Endometrial microvascular endothelial cells (primary cell): ENCODE results near the gene FPR1. TPM values are rescaled to one million over a fixed set of nuclear protein-coding genes. Genes with fewer than 3 reads are reported as not detected.
"Not testable (repeated sequence)": the region's sequence is repeated elsewhere in the genome, so short reads cannot be mapped to it uniquely, and the experiment has no call there.

Source experiments
- in situ Hi-C: cut with HindIII; loops from 2 replicates; pipeline ENCODE4 v1.10.0; 2017; ENCODE audit warnings: low sequenced_read_pairs, low pct_unique_long_range_greater_than_20kb; ENCODE audit errors: inconsistent ontology term
- total RNA-seq: library from RNA; depleted of rRNA; stranded (reverse); fragments of >200 nt; gene quantifications from one replicate; pipeline ENCODE4 v1.2.3, GENCODE V29; 2015; ENCODE audit errors: inconsistent ontology term

Gene FPR1
- total RNA-seq, 1 donor from 2014 or later, result not detected

DNA sequence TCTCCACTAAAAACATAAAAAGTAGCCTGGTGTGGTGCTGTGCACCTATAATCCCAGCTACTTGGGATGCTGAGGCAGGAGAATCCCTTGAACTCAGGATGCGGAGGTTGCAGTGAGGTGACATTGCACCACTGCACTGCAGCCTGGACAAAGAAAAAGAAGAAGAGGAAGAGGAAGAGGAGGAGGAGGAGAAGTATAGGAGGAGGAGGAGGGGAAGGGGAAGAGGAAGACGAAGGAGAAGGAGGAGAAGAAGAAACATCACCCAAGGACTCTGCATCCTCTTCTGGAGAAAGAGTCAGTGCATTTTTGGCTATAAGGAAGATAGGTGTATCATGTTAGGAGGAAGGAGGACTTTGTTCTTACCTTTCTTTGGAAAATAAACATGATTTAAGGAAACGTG lies 30.3 kb upstream of the FPR1 start:
- in situ Hi-C loops, result no loop called here

DNA sequence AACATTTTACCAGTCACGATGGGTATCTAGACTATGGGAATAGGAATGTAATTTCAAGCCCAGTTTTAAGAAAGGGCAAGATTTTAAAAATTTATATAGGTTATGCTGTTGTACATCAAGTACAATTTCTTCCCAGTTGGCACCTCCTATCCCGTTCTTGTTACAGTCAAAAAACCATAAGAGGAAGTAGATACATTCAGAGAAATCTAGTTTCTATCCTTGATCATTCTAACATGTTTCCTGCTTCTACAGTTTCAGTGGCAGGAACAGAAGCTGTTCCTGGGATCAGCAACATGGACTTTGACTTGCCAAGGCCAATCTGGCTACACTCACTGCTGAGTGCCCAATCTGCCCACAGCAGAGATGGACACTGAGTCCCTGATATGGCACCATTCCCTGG lies 28.6 kb upstream of the FPR1 start:
- in situ Hi-C loops, result no loop called here

DNA sequence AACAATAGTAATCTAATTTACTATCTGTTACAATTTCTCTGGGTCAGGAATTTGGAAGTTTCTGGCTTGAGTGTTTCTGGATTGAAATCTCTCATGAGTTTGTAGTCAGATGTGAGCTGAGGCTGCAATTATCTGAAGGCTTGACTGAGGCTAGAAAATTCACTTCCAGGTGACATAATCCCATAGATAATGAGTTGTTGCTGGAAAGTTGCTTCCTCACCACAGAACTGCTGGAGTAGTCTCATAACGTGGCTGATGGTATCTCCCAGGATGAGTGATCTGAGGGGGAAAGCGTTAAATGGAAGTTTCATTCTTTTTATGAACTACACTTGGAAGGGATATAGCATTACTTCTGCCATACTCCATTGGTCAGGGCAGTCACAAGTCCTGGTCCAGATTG lies 28.0 kb upstream of the FPR1 start:
- in situ Hi-C loops, result no loop called here

DNA sequence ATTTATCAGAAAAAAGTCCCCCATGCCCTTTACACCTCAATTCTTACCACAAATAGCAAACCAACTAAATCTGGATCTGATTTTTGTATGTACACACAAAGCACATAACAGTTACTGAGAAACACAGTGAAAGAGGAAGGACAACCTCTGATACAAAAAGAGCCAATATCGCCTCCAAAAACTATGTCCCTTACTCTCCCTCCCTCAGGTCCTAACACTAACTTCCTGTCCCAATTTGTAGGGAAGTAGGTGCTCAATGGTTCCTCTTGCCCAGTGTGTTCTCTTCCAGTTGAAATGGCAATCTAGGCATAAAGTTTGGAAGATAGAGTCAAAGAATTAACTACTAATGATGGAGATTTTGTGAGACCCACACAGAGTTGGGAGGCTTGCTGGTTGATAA lies 27.5 kb upstream of the FPR1 start:
- in situ Hi-C loops, result no loop called here

DNA sequence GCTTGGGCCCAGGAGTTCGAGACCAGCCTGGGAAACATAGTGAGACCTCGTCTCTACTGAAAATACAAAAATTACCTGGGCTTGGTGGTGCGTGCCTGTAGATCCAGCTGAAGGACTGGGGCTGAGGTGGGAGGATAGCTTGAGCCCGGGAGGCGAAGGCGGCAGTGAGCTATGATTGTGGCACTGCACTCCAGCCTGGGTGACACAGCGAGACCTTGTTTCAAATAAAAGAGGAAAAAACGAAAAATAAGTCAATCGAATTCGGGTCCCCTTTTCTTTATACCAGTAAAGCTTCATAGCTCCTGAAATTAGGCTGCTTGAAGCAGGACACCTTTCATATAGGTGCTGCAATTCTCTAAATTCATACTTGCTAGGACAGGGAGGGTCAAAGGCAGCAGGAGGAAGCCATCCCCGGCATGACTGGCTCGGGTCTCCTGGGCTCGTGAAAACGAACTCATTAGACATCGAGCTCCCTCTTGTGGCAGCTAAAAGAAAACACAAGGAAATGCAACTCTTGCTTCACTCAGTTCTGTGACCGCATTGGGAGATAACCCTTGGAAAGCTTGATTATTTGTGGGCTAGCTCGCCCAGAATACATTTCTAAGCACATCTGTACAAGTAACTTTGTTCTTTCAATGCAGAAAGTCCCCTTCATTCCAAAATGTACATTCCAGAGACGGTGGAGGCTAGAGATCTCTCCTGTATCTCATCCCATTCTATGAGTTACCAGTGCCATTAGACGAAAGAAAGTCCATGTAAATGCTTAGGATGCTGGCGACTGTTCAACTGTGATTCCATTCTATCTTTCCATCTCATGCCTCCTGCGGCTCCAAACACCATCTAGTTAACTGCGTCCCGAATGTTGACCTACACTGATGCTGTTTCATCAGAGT lies 26.1 kb upstream of the FPR1 start:
- in situ Hi-C loops, result no loop called here

DNA sequence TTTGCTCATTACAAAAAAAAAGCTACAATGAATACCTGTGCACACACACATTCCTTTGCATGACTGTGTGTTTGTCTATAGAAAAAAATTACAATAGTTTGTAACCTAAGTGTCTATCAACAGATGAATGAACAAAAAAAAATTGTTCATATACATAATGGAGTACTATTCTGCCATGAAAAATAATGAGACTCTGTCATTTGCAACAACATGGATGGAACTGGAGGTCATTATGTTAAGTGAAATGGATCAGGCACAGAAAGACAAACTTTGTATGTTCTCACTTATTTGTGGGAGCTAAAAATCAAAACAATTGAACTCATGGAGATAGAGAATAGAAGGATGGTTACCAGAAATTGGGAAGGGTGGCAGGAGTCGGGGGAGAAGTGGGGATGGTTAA lies 24.9 kb upstream of the FPR1 start:
- in situ Hi-C loops, result not testable (repeated sequence)

DNA sequence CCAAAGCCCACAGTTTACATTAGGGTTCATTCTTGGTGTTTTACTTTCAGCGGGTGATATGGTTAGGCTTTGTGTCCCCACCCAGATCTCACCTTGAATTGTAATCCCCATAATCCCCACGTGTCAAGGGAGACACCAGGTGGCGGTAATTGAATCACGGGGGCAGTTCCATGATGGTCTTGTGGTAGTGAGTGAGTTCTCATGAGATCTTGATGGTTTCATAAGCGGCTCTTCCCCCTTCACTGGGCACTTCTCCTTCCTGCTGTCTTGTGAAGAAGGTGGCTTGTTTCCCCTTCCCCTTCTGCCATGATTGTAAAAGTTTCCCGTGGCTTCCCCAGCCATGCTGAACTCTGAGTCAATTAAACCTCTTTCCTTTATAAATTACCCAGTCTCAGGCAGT lies 21.3 kb upstream of the FPR1 start:
- in situ Hi-C loops, result no loop called here

DNA sequence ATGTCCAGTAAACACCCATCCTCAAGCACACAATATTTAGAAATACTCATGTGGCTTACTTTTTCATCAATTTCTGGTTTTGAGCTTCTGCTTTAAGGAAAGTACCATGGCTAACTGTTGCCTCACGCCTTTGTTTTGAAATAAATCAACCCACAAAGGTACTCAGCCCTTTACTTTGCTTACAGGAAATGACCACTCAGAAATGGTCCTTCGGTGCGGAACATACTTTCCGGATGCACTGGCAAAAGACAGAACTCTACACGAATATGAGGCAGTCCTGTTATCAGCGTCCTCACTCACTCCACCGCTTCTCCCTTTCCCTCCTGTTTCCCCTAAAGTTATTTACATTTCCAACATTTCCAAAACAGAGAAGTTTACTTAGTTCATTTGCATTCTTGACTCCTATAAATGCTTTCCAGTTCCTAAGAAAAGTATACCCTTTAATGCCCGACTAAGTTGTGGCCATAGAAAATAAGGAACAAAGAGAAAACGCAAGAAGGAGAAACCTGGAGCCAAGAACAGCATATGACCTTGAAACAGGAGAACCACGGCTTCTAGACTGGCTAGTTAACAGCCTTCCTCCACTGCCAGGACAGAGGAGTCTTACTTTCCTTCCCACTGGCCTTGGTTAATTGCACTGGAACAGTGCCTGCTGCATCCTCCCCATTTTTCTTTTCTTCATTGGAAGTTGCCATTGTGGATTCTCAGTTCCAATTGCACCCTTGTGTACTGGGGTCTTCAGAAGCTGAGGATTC lies 19.9 kb upstream of the FPR1 start:
- in situ Hi-C loops, result no loop called here

DNA sequence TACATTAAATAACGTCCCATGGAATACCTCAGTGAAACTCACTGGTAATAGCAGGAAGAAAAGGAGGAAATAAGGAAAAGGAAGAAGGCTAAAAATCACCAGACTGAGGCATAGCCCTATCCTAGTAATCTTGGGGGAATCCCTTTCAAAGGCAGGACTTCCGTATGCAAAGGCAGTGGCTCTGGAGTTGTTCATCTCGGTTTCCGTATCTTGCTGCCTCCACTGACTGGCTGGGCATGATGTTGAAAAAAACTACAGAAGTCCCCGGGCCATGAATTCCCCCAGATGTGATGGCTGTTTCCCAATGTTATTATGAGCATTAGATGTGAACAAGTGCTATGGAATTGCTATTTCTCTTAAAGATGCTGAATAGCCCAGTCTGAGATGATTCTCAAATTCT lies 14.8 kb upstream of the FPR1 start:
- in situ Hi-C loops, result no loop called here

DNA sequence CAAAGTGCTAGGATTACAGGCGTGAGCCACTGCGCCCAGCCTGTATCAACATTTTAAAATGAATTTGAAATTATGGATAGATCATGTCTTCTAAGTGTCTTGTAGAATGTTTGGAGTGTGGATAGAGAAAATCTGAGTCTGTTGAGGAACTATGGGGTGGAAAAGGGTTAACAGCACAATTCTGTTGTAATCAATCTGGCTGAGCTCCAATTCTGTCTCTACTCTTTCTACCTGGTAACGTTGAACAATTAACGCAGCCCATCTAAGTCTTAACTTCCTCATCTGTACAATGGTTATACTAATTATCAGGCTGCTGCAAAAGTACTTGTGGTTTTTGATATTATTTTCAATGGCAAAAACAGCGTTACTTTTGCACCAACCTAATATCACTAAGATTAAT lies 13.4 kb upstream of the FPR1 start:
- in situ Hi-C loops, result no loop called here

DNA sequence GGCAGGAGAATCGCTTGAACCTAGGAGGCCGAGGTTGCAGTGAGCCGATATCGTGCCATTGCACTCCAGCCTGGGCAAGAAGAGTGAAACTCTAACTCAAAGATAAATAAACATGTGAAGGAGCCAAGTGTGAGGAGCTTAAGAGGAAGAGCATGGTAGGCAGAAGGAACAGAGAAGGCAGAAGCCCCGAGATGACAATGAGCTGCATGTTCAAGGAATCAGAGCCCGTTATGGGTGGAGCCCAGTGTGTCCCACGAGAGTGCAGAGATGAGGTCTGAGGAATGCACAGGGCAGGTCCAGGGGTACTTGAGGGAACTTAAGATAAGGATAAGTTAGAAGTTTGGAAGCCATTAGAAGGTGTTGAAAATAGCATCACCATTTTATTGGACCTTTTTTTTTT lies 10.0 kb upstream of the FPR1 start:
- in situ Hi-C loops, result no loop called here

DNA sequence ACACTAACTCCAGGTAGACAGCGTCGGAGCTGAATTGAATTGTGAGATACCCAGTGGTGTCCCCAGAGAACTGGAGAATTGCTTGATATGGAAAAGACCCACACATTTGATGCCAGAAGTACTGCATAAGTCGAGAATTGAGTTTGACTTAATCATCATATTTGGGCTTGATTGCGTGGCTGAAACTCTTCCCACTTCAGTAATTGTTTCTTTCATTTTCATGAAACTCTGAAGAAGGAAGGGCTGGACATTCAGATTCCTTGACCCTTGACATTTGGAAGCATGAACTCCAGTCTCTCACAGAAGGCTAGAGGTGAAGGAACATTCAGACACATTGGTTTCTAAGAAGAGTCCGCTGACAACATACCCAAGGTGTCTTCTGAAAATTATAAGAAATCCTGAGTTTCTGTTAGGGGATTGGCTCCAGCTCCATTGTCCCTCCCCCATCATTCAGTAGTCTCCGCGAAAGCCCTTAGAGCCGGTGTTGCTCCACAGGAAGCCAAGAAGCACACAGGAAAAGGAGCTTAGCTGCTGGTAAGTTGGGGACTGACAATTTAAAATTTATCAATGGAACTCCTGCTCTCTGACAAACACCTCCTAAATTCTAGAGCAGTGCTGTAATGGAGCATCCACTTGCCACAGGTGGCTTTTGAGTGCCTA lies 9.1 kb upstream of the FPR1 start, which contains the start of gene FPR2:
Gene FPR2, plus strand, starts transcription at position 484 of the 660 bp plus-strand sequence. CDS start 7,479 bp downstream, outside the sequence.
- in situ Hi-C loops, result no loop called here

DNA sequence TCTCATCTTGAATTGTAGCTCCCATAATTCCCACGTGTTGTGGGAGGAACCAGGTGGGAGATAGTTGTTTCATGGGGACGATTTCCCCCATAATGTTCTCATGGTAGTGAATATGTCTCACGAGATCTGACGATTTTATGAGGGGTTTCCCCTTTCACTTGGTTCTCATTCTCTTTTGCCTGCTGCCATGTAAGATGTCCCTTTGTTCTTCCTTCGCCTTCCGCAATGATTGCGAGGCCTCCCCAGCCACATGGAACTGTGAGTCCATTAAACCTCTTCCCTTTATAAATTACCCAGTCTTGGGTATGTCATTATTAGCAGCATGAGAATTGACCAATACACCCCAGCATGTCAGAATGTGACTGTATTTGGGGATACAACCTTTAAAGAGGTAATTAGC lies 3.9 kb upstream of the FPR1 start:
- in situ Hi-C loops, result no loop called here

DNA sequence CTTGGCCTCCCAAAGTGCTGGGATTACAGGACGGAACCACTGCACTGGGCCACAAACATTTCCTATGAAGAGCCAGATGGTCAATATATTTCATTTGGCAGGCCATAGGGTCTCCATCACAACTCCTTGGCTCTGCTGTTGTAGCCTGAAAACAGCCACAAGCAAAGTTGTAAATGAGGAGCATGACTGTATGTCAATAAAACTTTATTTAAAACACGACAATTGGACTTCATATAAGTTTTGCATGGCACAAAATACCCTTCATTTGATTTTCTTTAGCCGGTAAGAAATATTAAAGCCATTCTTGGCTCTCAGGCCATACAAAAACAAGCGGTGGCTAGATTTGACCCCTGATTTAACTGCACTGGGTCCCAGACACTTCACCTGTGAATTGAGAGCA lies 3.1 kb upstream of the FPR1 start:
- in situ Hi-C loops, result no loop called here

DNA sequence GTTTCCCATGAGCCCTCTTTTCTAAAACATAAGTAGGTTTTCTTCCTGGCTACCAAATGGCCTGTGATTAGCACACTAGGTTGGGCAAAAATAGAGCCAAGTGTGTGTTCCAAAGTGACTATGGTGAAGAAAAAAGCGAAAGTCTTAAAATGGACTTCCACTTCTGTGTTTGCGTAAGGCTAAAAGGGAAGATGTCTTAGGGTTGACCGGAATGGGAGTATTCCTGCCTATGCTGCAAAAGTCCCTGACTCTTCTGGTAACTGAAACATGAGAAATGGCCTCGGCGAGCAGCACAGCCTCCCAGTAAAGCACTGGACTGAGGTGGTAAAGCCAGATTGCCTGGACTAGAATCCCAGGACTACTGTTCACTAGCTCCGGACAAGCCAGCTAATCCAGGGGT lies 2.4 kb upstream of the FPR1 start:
- in situ Hi-C loops, result no loop called here

DNA sequence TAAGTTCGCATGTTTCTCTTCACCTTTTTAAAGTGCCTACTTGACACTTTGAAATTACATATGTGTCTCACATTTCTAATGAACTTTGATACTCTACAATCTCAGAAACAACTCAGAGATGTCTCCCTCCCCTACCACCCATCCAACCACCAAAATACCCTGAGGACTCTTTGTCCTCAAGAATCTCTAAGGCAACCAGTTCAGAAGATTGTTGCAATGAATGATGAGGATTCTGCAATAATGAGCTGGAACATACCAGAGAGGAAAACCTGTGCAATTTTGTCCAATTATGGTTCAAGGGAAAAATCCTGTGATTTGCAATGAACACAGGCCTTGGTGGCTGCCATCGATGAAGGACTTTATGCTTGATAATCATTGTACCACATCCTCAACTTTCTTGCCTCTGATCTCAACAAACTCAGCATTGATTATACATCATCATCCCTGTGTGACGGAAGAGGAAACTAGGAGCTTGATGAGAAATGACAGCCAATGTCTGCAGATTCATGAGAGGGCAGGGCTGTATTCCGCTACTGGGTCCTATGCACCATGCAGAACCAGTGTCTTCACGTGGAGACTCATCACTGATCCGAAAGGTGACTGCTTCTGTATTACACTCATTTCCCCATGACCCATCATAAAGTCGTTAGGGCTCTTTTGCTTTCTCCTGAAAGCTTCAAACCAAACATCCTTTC lies 1.1 kb downstream of the FPR1 start:
- in situ Hi-C loops, result no loop called here

DNA sequence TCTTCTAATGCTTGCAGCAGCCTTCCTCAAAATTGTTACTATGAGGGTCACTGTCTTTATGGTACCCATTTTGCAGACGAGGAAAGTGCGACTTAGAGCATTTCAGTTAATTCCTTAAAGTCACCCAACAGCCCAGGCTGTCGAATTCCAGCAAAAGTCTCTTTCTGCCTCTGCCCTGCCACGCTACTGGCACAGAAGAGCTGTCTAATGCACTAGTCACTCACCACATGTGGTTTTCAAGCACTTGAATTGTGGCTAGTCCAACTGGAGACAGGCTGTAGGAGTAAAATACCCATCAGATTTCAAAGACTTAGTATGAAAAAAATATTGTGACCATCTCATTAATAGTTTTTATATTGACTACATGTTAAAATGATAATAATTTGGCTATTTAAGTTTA lies 1.7 kb downstream of the FPR1 start:
- in situ Hi-C loops, result no loop called here

DNA sequence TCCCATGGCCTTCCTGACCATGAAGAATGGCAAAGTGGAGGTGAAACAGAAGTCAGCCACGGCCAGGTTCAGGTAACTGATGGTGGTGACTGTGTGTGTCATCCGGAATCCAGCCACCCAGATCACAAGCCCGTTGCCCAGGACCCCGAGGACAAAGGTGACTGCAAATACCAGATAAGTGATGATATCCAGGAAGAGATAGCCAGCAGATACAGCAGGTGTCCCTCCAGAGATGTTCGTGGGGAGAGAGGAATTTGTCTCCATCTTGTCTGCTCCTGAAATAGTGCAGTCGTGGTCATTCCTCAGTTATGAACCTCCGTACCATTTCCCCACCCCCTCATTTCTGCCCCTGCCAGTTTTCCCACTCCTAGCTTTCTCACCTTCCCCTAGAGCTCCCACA lies 4.9 kb downstream of the FPR1 start:
- in situ Hi-C loops, result no loop called here

DNA sequence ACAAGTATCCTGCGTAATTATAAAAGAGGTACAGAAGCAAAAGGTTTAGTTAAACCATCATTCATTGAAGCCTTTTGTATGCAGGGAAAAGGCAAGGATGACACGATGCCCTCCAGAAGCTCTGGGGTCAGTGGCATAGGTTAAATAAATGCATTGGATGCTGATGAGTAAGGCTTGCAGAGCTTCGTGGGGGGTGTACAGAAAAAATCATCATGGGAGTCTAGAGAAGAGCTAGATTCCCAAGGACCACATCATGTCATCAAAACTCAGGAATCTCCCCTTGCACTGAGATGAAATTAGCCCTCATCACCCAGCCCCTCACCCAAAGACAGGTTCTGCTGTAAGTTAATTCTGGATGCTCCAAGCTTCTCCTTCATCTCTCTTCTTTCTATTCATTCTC lies 8.3 kb downstream of the FPR1 start:
- in situ Hi-C loops, result no loop called here
